ENCODE data around the gene SH3PXD2A.

SH3PXD2A gene

GRCh38 chr10:103578782-103579382 lies 276.5 kb downstream of the SH3PXD2A start:
- no peak for DNase-seq (ENCODE audit: low spot score)
- TF ChIP-seq CTCF (IDR thresholded peaks at IDR 0.05) = no peak
- H3K4me3 ChIP-seq = no peak overlapping the region
- H3K27ac ChIP-seq = no peak overlapping the region

GRCh38 chr10:103576862-103577261 lies 278.5 kb downstream of the SH3PXD2A start:
- no peak for DNase-seq (ENCODE audit: low spot score)
- no peak for TF ChIP-seq CTCF (IDR thresholded peaks at IDR 0.05)
- Histone ChIP-seq H3K27ac (no peak overlapping the region), H3K4me3 (no peak overlapping the region)

- TF ChIP-seq CTCF (IDR thresholded peaks at IDR 0.05) = no peak
- Histone ChIP-seq H3K4me3 (no peak overlapping the region), H3K27ac (no peak overlapping the region)
- no peak for DNase-seq (ENCODE audit: low spot score)
Measured at GRCh38 chr10:103576076-103576471, 279.3 kb downstream of the SH3PXD2A start.

GRCh38 chr10:103575416-103576075 lies 279.8 kb downstream of the SH3PXD2A start:
- no peak for TF ChIP-seq CTCF (IDR thresholded peaks at IDR 0.05)
- DNase-seq (ENCODE audit: low spot score) = no peak
- H3K27ac ChIP-seq = no peak overlapping the region
- no peak overlapping the region for H3K4me3 ChIP-seq

GRCh38 chr10:103574097-103575061 lies 281.0 kb downstream of the SH3PXD2A start:
- no peak for TF ChIP-seq CTCF (IDR thresholded peaks at IDR 0.05)
- no peak for DNase-seq (ENCODE audit: low spot score)
- no peak overlapping the region for H3K27ac ChIP-seq
- H3K4me3 ChIP-seq = no peak overlapping the region

- H3K4me3 ChIP-seq = no peak overlapping the region
- no peak for TF ChIP-seq CTCF (IDR thresholded peaks at IDR 0.05)
- DNase-seq (ENCODE audit: low spot score) = no peak
- no peak overlapping the region for H3K27ac ChIP-seq
Measured at GRCh38 chr10:103573205-103573487, 282.2 kb downstream of the SH3PXD2A start.
